ENCODE measurements around the gene WDR19. TPM values are rescaled to one million over a fixed set of nuclear protein-coding genes. Genes with fewer than 3 reads are reported as not detected.
A peak's percentile ranks its signal among the peaks of the same experiment; 100 is the strongest.

The WDR19 gene
- total and polyA plus RNA-seq, 2 donors (not counting 3 experiments of a cell fraction or from before 2014, with no cell fraction given): 27.1 to 28.2 TPM

DNA sequence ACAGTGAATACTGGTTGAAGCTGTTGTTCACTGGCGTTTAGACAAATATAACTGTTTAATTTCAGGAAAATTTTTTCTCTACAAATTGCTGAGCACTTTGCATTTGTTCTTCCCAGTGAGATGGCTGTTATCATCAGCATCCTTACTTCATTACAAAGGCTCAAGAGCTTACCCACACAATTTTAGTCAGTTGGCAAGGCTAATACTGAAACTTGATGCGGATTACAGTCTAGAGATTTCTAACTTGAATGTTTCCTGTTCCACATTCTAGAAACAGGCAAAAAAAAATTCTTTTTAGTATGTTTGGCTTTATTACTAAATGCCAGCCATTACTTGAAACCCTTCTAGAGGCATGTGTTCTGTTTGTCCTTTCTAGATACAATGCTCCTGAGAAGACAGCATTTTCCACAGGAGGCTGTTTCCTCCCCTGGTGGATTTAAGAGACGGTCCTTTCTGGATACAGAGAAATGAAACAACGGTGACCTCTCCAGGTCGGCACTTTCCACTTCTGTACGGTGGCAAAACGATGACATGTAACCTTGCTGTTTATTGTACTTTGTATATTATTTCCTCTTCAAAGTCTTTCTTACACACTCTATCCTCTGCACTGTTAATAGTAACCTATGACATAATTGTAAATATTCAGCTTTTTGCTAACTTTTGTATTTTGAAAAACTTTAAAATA is 102.9 kb downstream of the WDR19 start:
- Histone ChIP-seq H3K9me3 (replicated peaks; ENCODE audit: control insufficient read depth, insufficient read depth, low read length) (no peaks in the 10 kb centered on the region), H4K20me1 (replicated peaks; ENCODE audit: control insufficient read depth, extremely low read depth, insufficient read depth, low read length) (no peaks in the 10 kb centered on the region), H3K4me1 (ENCODE audit: control insufficient read depth, extremely low read depth, insufficient read depth, low read length) (peaks cover 7% of the 10 kb centered on the region), H3K27me3 (ENCODE audit: control insufficient read depth in 2 of 2, insufficient read depth in 2 of 2, low read length in 2 of 2) (no peaks in the 10 kb centered on the region), H3K27ac (ENCODE audit: insufficient read depth, low read depth, low read length) (peak overlapping the region; percentile 32), H2AFZ (ENCODE audit: low read depth, low read length) (no peak overlapping the region), H3K9me1 (replicated peaks; ENCODE audit: control insufficient read depth, extremely low read depth, insufficient read depth, low read length) (no peaks in the 10 kb centered on the region), H3K36me3 (ENCODE audit: control insufficient read depth in 2 of 2, extremely low read depth in 1 of 2, insufficient read depth in 2 of 2, low read length in 2 of 2) (peaks cover 8 to 10% of the 10 kb centered on the region in 2 experiments), H3K9ac (replicated peaks; ENCODE audit: extremely low read depth, insufficient read depth, low read length) (no peak overlapping the region), H3K4me3 (replicated peaks in 1 of 3; ENCODE audit: insufficient read depth in 1 of 3, low read depth in 1 of 3, low read length in 3 of 3) (no peak overlapping the region), H3K79me2 (ENCODE audit: control insufficient read depth, insufficient read depth, low read length) (no peaks in the 10 kb centered on the region), H3K4me2 (ENCODE audit: insufficient read depth, low read length) (peak overlapping the region; percentile 16)
- TF ChIP-seq EZH2 (IDR thresholded peaks at IDR 0.05; ENCODE audit: borderline replicate concordance, low read depth, low read length, severe bottlenecking) (no peak), POLR2A (IDR thresholded peaks at IDR 0.05; ENCODE audit: low read depth, low read length) (no peak), POLR2AphosphoS5 (IDR thresholded peaks at IDR 0.05; ENCODE audit: insufficient read depth, low read depth, low read length) (no peak), FOS (IDR thresholded peaks at IDR 0.05; ENCODE audit: borderline replicate concordance, insufficient read depth, low read length) (no peak), GATA2 (IDR thresholded peaks at IDR 0.05; ENCODE audit: insufficient read depth, insufficient read length, low read depth, low read length) (no peak), JUN (IDR thresholded peaks at IDR 0.05; ENCODE audit: borderline replicate concordance, insufficient read depth, insufficient read length, low read depth) (no peak), MYC (IDR thresholded peaks at IDR 0.05; ENCODE audit: low read depth, low read length) (no peak)
- TF ChIP-seq, protein P1, sequence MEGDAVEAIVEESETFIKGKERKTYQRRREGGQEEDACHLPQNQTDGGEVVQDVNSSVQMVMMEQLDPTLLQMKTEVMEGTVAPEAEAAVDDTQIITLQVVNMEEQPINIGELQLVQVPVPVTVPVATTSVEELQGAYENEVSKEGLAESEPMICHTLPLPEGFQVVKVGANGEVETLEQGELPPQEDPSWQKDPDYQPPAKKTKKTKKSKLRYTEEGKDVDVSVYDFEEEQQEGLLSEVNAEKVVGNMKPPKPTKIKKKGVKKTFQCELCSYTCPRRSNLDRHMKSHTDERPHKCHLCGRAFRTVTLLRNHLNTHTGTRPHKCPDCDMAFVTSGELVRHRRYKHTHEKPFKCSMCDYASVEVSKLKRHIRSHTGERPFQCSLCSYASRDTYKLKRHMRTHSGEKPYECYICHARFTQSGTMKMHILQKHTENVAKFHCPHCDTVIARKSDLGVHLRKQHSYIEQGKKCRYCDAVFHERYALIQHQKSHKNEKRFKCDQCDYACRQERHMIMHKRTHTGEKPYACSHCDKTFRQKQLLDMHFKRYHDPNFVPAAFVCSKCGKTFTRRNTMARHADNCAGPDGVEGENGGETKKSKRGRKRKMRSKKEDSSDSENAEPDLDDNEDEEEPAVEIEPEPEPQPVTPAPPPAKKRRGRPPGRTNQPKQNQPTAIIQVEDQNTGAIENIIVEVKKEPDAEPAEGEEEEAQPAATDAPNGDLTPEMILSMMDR (IDR thresholded peaks at IDR 0.05; ENCODE audit: extremely low read depth in 1 of 2, insufficient read depth in 1 of 2, low read depth in 1 of 2, low read length in 2 of 2): no peak
- TF ChIP-seq, protein P2, sequence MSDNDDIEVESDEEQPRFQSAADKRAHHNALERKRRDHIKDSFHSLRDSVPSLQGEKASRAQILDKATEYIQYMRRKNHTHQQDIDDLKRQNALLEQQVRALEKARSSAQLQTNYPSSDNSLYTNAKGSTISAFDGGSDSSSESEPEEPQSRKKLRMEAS (IDR thresholded peaks at IDR 0.05; ENCODE audit: insufficient read depth, insufficient read length): no peak
- FAIRE-seq (no peak), DNase-seq (ENCODE audit: low read depth, low spot score) (peak; percentile 91)
- CTCF ChIA-PET: interaction anchor here (0.9 to 1.7 kb wide), 4 partner anchors 11 to 184 kb away, joined by 3 read pairs; no protein-coding TSS in a partner anchor
- intact Hi-C loops (cut with micrococcal nuclease) (no loop called here), dilution Hi-C loops (cut with MboI; ENCODE audit: extremely low pct_ligation_motif_present, low sequenced_read_pairs) (no loop called here)
- BruUV-seq (replicated peaks): no TSS peak
- POLR2A ChIA-PET: interaction anchor here (0.7 kb wide), 1 partner anchor 123 kb away, joined by 3 read pairs; no protein-coding TSS in a partner anchor

All from endothelial cell of umbilical vein (primary cell).